ENCODE measurements around the gene ZBTB1. TPM values are rescaled to one million over a fixed set of nuclear protein-coding genes. Genes with fewer than 3 reads are reported as not detected.

ZBTB1 gene
- total RNA-seq, 1 experiment from 2014 or later, result 37.8 TPM

GRCh38 chr14:64506721-64507120, 2.2 kb downstream of the ZBTB1 start:
- H3K27ac ChIP-seq (ENCODE audit: insufficient read length, low read depth, low read length), result no peak overlapping the region
- peaks cover 33% of the 10 kb centered on the region; the same call in 1 of the 2 replicates for H3K79me2 ChIP-seq (ENCODE audit: insufficient read depth, low read length)
- no peak overlapping the region for H2BK15ac ChIP-seq (ENCODE audit: low read depth, low read length)
- H3K56ac ChIP-seq (ENCODE audit: insufficient read length, low read depth, low read length), result no peak overlapping the region
- H3K9ac ChIP-seq (ENCODE audit: extremely low read depth, insufficient read length, low read length), result no peak overlapping the region
- peak overlapping the region in 1 of 3 experiments; percentile 70; a peak in 2 of 7 replicates for H3K27ac Mint-ChIP-seq
- H4K5ac ChIP-seq (ENCODE audit: insufficient read length, low read depth, low read length), result no peak overlapping the region
- no peaks in the 10 kb centered on the region for H3K27me3 ChIP-seq (ENCODE audit: insufficient read depth, low read length)
- WGBS (ENCODE audit: extremely low coverage, insufficient read length, low lambda C conversion rate), result no CpG with 5 or more reads among the region's 3 CpGs
- H3K27me3 Mint-ChIP-seq (ENCODE audit: low read depth), result no peaks in the 10 kb centered on the region
- H3K9me3 Mint-ChIP-seq, result no peaks in the 10 kb centered on the region
- H2BK120ac ChIP-seq (ENCODE audit: low read depth, low read length, poor library complexity, severe bottlenecking), result no peak overlapping the region
- TF ChIP-seq CTCF (conservative IDR thresholded peaks at IDR 0.05), result no peak
- no peak overlapping the region for H3K14ac ChIP-seq (ENCODE audit: insufficient read depth, low read length)
- no peaks in the 10 kb centered on the region for H3K79me1 ChIP-seq (ENCODE audit: insufficient read depth, low read depth, low read length, poor library complexity, severe bottlenecking)
- no peak overlapping the region for H3T11ph ChIP-seq (ENCODE audit: low read length)
- H4K91ac ChIP-seq (ENCODE audit: insufficient read length, low read depth, low read length), result no peak overlapping the region
- H3K4me3 Mint-ChIP-seq, result peak overlapping the region in 1 of 2 experiments; percentile 86; a peak in 2 of 5 replicates
- H2AFZ ChIP-seq (ENCODE audit: low read length), result no peak overlapping the region
- H3K36me3 Mint-ChIP-seq (ENCODE audit: insufficient read depth in 1 of 3, low read depth in 3 of 3), result peaks cover 0 to 7% (median 3%) of the 10 kb centered on the region in 3 experiments; a peak in 3 of 7 replicates
- no peak overlapping the region for H2AK5ac ChIP-seq (ENCODE audit: insufficient read length, low read length)
- H4K8ac ChIP-seq (replicated peaks; ENCODE audit: insufficient read length, low read depth, low read length), result no peak overlapping the region
- H3K4me2 ChIP-seq (ENCODE audit: insufficient read depth, insufficient read length, low read length), result no peak overlapping the region
- H4K20me1 ChIP-seq (ENCODE audit: control insufficient read depth, insufficient read depth, insufficient read length), result no peaks in the 10 kb centered on the region
- H3K23me2 ChIP-seq (ENCODE audit: insufficient read length, low read depth, low read length, poor library complexity, severe bottlenecking), result peaks cover 15% of the 10 kb centered on the region
- no peaks in the 10 kb centered on the region for H3K9me3 ChIP-seq (ENCODE audit: control insufficient read depth, low read depth, low read length)
- H2BK12ac ChIP-seq (ENCODE audit: insufficient read length, low read depth, low read length), result no peak overlapping the region
- no peak for DNase-seq
- H2BK5ac ChIP-seq (ENCODE audit: insufficient read length, low read length), result no peak overlapping the region
- H2BK20ac ChIP-seq (ENCODE audit: low read depth, low read length, poor library complexity, severe bottlenecking), result no peak overlapping the region
- H3K4me1 ChIP-seq (ENCODE audit: insufficient read depth, low read length), result no peaks in the 10 kb centered on the region; the same call in 1 of the 2 replicates
- H3K23ac ChIP-seq (ENCODE audit: insufficient read length, low read depth, low read length), result no peak overlapping the region
- H3K4me1 Mint-ChIP-seq, result peaks cover 62 to 63% of the 10 kb centered on the region in 2 experiments
- no peak overlapping the region for H3K18ac ChIP-seq (ENCODE audit: insufficient read length, low read depth, low read length)
- H3K4ac ChIP-seq (ENCODE audit: low read depth, low read length), result no peak overlapping the region
